Breast epithelium (tissue), 4 donors: ENCODE measurements around the gene SMYD4. TPM values are rescaled to one million over a fixed set of nuclear protein-coding genes. Genes with fewer than 3 reads are reported as not detected.
"Not testable (repeated sequence)": the region's sequence is repeated elsewhere in the genome, so short reads cannot be mapped to it uniquely, and the experiment has no call there.

Source experiments
- DNase-seq, 2 donors: peaks; one replicate each; pipeline ENCODE4 v3.0.0-alpha.2; 2019; ENCODE audit warnings: low spot score in 2 of 2
- H3K27ac ChIP-seq, 2 donors: fragments of 200-600 bp; sonication (generic) in 1 of 2; one replicate each; pipeline ENCODE4 v1.5.1; 2016 to 2019; ENCODE audit warnings: mild to moderate bottlenecking in 1 of 2
- H3K27me3 ChIP-seq, 2 donors: fragments of 200-600 bp; sonication (generic) in 1 of 2; one replicate each; pipeline versions ENCODE4 v1.5.1 to v1.6.0; 2017 to 2019; ENCODE audit warnings: control low read depth in 1 of 2, mild to moderate bottlenecking in 1 of 2
- H3K36me3 ChIP-seq: fragments of 200-600 bp; one replicate; pipeline ENCODE4 v1.5.1; 2019
- H3K4me1 ChIP-seq, 2 donors: fragments of 200-600 bp; sonication (generic); one replicate each; pipeline ENCODE4 v1.5.1; 2016 to 2019; ENCODE audit warnings: control low read depth in 1 of 2
- H3K4me3 ChIP-seq, 3 donors: fragments of 200-600 bp; sonication (generic); 1 replicate in 2 of 3; 2 replicates in 1 of 3; pipeline ENCODE4 v1.5.1; 2016 to 2019; ENCODE audit warnings: mild to moderate bottlenecking in 3 of 3, moderate library complexity in 2 of 3
- H3K9me3 ChIP-seq, 2 donors: fragments of 200-600 bp; sonication (generic) in 1 of 2; one replicate each; pipeline ENCODE4 v1.5.1; 2016 to 2019; ENCODE audit warnings: control low read depth in 1 of 2
- POLR2A ChIP-seq: fragments of 450-650 bp; IDR thresholded peaks from one replicate; pipeline ENCODE4 v1.6.1; 2016; ENCODE audit warnings: antibody characterized with exemption, mild to moderate bottlenecking, moderate library complexity
- POLR2AphosphoS5 ChIP-seq, 3 donors: sonication (generic); formaldehyde crosslinking; IDR thresholded peaks; one replicate each; pipeline ENCODE4 v1.6.1; 2017; ENCODE audit warnings: antibody characterized with exemption in 3 of 3
- intact Hi-C: fragments of 100-400 bp; cut with DNase I; formaldehyde crosslinking; loops from one replicate; pipeline ENCODE4 v1.15.1; 2023; ENCODE audit warnings: low total_unique reads
- total RNA-seq, 3 donors: library from RNA; depleted of rRNA; stranded (reverse); fragments of >200 nt; gene quantifications; one replicate each; pipeline ENCODE4 v1.1.0, GENCODE V29; 2016
- TF ChIP-seq, protein P1 (sequence below), 3 donors: fragments of 450-650 bp; IDR thresholded peaks; one replicate each; pipeline ENCODE4 v1.5.1; 2016 to 2017; ENCODE audit warnings: antibody characterized with exemption in 3 of 3, mild to moderate bottlenecking in 3 of 3, moderate library complexity in 3 of 3

SMYD4 gene
- total RNA-seq, 3 donors from 2014 or later: 16.0 to 20.3 (median 18.7) TPM

DNA sequence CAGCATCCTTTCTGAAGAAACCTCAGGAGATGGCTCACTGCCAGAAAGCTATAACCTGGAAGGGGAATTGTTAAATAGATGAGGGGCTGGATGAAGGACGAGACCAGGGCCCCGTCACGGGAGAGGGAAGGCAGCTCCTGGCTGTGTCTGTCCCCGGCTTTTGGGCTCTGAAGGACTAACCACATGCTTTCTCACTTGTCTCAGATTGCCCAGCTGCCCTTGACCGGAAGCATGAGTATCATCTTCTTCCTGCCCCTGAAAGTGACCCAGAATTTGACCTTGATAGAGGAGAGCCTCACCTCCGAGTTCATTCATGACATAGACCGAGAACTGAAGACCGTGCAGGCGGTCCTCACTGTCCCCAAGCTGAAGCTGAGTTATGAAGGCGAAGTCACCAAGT lies 53.4 kb downstream of the SMYD4 start:
- no peaks in the 10 kb centered on the region for H3K36me3 ChIP-seq
- no peak for DNase-seq
- no peaks in the 10 kb centered on the region for H3K27me3 ChIP-seq
- no peaks in the 10 kb centered on the region for H3K9me3 ChIP-seq
- peaks cover 0 to 7% of the 10 kb centered on the region in 2 donors for H3K4me1 ChIP-seq
- no peak overlapping the region for H3K4me3 ChIP-seq
- intact Hi-C loops: no loop called here
- TF ChIP-seq POLR2AphosphoS5 (IDR thresholded peaks at IDR 0.05): no peak
- TF ChIP-seq, protein P1, sequence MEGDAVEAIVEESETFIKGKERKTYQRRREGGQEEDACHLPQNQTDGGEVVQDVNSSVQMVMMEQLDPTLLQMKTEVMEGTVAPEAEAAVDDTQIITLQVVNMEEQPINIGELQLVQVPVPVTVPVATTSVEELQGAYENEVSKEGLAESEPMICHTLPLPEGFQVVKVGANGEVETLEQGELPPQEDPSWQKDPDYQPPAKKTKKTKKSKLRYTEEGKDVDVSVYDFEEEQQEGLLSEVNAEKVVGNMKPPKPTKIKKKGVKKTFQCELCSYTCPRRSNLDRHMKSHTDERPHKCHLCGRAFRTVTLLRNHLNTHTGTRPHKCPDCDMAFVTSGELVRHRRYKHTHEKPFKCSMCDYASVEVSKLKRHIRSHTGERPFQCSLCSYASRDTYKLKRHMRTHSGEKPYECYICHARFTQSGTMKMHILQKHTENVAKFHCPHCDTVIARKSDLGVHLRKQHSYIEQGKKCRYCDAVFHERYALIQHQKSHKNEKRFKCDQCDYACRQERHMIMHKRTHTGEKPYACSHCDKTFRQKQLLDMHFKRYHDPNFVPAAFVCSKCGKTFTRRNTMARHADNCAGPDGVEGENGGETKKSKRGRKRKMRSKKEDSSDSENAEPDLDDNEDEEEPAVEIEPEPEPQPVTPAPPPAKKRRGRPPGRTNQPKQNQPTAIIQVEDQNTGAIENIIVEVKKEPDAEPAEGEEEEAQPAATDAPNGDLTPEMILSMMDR (IDR thresholded peaks at IDR 0.05): no peak
- no peak for TF ChIP-seq POLR2A
- H3K27ac ChIP-seq: peak overlapping the region; percentile 74 to 77

DNA sequence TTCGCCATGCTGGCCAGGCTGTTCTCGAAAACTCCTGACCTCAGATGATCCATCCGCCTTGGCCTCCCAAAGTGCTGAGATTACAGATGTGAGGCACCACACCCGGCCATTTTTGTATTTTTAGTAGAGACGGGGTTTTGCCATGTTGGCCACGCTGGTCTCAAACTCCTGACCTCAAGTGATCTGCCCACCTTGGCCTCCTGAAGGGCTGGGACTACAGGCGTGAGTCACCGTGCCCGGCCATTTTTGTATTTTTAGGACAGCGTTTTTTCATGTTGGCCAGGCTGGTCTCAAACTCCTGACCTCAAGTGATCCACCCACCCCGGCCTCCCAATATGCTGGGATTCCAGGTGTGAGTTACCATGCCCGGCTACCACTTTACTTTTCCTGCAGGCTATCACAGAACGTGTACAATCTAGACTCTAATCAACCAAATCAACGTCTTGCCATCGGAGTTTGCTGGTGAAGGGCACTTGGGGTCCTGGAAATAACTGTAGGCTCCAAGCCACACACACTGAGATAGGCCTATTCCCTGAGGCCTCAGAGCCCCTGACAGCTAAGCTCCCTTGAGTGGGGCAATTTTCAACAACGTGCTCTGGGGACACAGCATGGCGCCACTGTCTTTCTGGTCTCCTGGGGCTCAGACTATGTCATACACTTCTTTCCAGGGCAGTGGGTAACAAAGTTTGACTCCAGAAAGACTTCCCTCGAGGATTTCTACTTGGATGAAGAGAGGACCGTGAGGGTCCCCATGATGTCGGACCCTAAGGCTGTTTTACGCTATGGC lies 55.1 kb downstream of the SMYD4 start:
- Histone ChIP-seq H3K27me3 (no peaks in the 10 kb centered on the region), H3K9me3 (no peaks in the 10 kb centered on the region), H3K4me3 (no peak overlapping the region), H3K36me3 (no peaks in the 10 kb centered on the region), H3K4me1 (peaks cover 3 to 7% of the 10 kb centered on the region in 2 donors), H3K27ac (peak overlapping the region; percentile 77 to 87)
- TF ChIP-seq, protein P1 (IDR thresholded peaks at IDR 0.05): no peak
- TF ChIP-seq POLR2AphosphoS5 (IDR thresholded peaks at IDR 0.05) (no peak), POLR2A (no peak)
- no peak for DNase-seq
- intact Hi-C loops: no loop called here

DNA sequence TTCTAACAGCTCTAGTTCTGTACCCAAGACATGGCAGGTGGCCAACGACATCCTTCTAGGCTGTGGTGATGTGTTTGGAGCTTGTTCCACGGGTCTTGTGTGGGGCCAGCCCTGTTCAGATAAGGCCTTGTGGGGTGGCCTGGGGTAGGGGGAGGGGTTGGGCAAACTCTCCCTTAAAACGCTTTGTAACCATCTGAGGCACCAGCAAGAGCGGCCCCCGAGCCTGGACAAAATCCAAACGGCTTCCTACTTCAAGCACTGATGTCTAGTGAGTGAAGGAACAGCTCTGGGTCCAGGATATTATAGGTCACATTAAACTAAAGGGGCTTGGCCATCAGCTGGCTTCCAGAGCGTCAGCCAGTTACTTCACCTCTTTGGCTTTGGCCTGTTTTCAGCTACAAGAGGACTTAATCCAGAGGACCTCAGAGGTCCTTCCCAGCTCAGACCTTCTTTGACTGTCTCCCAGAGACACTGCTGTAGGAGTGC lies 56.0 kb downstream of the SMYD4 start:
- Histone ChIP-seq H3K4me1 (peaks cover 3 to 7% of the 10 kb centered on the region in 2 donors), H3K36me3 (no peaks in the 10 kb centered on the region), H3K9me3 (no peaks in the 10 kb centered on the region), H3K4me3 (no peak overlapping the region), H3K27me3 (no peaks in the 10 kb centered on the region), H3K27ac (peak overlapping the region; percentile 77 to 87)
- peak in 1 of 2 donors; percentile 35 for DNase-seq
- TF ChIP-seq POLR2A (no peak), POLR2AphosphoS5 (IDR thresholded peaks at IDR 0.05) (no peak)
- TF ChIP-seq, protein P1 (IDR thresholded peaks at IDR 0.05): no peak
- intact Hi-C loops: no loop called here

DNA sequence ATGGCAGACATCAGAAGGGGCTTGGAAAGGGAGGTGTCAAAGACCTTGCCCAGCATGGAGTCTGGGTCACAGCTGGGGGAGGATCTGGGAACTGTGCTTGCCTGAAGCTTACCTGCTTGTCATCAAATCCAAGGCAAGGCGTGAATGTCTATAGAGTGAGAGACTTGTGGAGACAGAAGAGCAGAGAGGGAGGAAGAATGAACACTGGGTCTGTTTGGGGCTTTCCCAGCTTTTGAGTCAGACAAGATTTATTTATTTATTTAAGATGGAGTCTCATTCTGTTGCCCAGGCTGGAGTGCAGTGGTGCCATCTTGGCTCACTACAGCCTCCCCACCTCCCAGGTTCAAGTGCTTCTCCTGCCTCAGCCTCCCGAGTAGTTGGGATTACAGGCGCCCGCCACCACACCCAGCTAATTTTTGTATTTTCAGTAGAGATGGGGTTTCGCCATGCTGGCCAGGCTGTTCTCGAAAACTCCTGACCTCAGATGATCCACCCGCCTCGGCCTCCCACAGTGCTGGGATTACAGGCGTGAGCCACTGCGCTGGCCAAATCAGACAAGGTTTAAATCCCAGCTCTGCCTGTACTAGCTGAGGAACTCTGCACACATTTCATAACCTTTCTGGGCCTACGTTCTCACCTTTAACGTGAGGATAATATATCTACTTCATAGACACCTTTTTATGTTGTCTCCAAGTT lies 56.6 kb downstream of the SMYD4 start:
- DNase-seq, intact Hi-C loops, H3K4me1 ChIP-seq, H3K9me3 ChIP-seq, H3K36me3 ChIP-seq, H3K27me3 ChIP-seq: not testable (repeated sequence)
- peak overlapping the region; percentile 77 to 87 for H3K27ac ChIP-seq
- peak overlapping the region in 1 of 3 donors; percentile 10 for H3K4me3 ChIP-seq

DNA sequence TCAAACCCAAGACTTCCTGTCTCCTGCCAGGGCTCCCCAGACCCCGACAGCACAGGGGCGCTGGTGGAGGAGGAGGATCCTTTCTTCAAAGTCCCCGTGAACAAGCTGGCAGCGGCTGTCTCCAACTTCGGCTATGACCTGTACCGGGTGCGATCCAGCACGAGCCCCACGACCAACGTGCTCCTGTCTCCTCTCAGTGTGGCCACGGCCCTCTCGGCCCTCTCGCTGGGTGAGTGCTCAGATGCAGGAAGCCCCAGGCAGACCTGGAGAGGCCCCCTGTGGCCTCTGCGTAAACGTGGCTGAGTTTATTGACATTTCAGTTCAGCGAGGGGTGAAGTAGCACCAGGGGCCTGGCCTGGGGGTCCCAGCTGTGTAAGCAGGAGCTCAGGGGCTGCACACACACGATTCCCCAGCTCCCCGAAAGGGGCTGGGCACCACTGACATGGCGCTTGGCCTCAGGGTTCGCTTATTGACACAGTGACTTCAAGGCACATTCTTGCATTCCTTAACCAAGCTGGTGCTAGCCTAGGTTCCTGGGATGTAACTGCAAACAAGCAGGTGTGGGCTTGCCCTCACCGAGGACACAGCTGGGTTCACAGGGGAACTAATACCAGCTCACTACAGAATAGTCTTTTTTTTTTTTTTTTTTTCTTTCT lies 59.8 kb downstream of the SMYD4 start:
- peak in 2 of 3 donors; percentile 39 to 72 for TF ChIP-seq POLR2AphosphoS5 (IDR thresholded peaks at IDR 0.05)
- no peak for TF ChIP-seq POLR2A
- Histone ChIP-seq H3K27ac (peak overlapping the region; percentile 89 to 92), H3K36me3 (no peaks in the 10 kb centered on the region), H3K27me3 (no peaks in the 10 kb centered on the region), H3K9me3 (no peaks in the 10 kb centered on the region), H3K4me3 (peak overlapping the region in 1 of 3 donors; percentile 31), H3K4me1 (peaks cover 3 to 7% of the 10 kb centered on the region in 2 donors)
- intact Hi-C loops: no loop called here
- DNase-seq: peak; percentile 69 to 90
